ENCODE data around the gene IST1. TPM values are rescaled to one million over a fixed set of nuclear protein-coding genes. Genes with fewer than 3 reads are reported as not detected.
A peak's percentile ranks its signal among the peaks of the same experiment; 100 is the strongest.

IST1 gene
- total and polyA plus RNA-seq, 9 of the 15 experiments (the other 6 are each of a cell fraction or from before 2014, with no cell fraction given) = 135 to 334 (median 188) TPM

DNA sequence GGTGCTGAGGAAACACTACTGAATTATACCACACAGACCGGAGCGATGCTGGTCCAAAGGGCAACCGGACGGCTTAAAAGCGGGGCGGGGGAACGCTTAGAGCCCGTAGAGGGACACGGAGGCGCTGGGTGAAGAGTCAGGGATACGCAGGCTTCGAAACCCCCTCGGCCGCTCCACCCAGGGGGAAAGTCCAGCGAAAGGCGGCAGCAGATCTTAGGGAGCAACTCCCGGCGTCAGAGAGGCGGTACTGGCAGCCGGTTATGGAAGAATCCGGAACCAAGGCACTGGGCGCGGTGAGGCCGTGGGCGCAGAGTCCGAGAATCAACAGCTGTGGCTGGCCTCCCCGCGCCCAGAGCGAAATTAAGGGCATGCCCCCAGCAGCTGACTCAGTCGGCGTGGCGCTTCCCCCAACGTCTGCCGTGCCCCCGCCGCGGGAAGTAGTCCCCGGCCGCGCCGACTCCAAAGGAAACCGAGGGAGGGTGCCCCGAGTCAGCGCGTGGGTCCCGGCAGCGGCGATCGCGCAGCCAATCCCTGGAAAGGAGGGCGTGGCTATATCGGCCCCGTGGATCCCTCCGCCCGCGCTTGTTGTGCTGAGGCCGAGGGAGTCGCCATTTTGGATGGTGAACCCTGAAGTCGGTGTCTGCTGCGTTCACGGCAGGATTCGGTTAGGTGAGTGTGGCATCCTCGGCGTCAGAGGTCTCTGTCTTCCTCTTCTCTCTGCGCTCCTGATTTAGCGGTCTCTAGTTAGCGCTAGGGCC is at the start of gene IST1 (continued):
- TF ChIP-seq, protein P1, sequence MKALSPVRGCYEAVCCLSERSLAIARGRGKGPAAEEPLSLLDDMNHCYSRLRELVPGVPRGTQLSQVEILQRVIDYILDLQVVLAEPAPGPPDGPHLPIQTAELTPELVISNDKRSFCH (CRISPR knock-in tag; IDR thresholded peaks at IDR 0.05) = no peak
- TF ChIP-seq, protein P1 (tag; IDR thresholded peaks at IDR 0.05) = peak; percentile 78; the same call in 1 of the 2 replicates
- TF ChIP-seq LEF1 (IDR thresholded peaks at IDR 0.05) (peak; percentile 77), MTA1 (IDR thresholded peaks at IDR 0.05; ENCODE audit: borderline replicate concordance) (peak; percentile 78), ETV1 (tag; conservative IDR thresholded peaks at IDR 0.05; ENCODE audit: low read depth) (peak; percentile 61), KAT7 (CRISPR knock-in tag; IDR thresholded peaks at IDR 0.05; ENCODE audit: borderline replicate concordance) (peak; percentile 26; the same call in 1 of the 2 replicates), HNRNPLL (IDR thresholded peaks at IDR 0.05; ENCODE audit: low read depth, low read length, poor library complexity, severe bottlenecking) (peak; percentile 73), NR2C2 (CRISPR knock-in tag; IDR thresholded peaks at IDR 0.05) (0 out of 2 replicates have a peak, but pooled peaks have one; percentile 52), NR2C2 (tag; IDR thresholded peaks at IDR 0.05) (peak; percentile 90), HDAC1 (IDR thresholded peaks at IDR 0.05) (peak in 1 of 2 experiments; percentile 88; a peak in 2 of 4 replicates), CBX2 (IDR thresholded peaks at IDR 0.05; ENCODE audit: insufficient read depth, low read length, poor library complexity, severe bottlenecking) (no peak)
- TF ChIP-seq, protein P2, sequence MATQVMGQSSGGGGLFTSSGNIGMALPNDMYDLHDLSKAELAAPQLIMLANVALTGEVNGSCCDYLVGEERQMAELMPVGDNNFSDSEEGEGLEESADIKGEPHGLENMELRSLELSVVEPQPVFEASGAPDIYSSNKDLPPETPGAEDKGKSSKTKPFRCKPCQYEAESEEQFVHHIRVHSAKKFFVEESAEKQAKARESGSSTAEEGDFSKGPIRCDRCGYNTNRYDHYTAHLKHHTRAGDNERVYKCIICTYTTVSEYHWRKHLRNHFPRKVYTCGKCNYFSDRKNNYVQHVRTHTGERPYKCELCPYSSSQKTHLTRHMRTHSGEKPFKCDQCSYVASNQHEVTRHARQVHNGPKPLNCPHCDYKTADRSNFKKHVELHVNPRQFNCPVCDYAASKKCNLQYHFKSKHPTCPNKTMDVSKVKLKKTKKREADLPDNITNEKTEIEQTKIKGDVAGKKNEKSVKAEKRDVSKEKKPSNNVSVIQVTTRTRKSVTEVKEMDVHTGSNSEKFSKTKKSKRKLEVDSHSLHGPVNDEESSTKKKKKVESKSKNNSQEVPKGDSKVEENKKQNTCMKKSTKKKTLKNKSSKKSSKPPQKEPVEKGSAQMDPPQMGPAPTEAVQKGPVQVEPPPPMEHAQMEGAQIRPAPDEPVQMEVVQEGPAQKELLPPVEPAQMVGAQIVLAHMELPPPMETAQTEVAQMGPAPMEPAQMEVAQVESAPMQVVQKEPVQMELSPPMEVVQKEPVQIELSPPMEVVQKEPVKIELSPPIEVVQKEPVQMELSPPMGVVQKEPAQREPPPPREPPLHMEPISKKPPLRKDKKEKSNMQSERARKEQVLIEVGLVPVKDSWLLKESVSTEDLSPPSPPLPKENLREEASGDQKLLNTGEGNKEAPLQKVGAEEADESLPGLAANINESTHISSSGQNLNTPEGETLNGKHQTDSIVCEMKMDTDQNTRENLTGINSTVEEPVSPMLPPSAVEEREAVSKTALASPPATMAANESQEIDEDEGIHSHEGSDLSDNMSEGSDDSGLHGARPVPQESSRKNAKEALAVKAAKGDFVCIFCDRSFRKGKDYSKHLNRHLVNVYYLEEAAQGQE (IDR thresholded peaks at IDR 0.05; ENCODE audit: borderline replicate concordance) = peak; percentile 16; the same call in 1 of the 2 replicates
- TF ChIP-seq, protein P2 (CRISPR knock-in tag; IDR thresholded peaks at IDR 0.05; ENCODE audit: low read depth) = no peak
- TF ChIP-seq, protein P3, sequence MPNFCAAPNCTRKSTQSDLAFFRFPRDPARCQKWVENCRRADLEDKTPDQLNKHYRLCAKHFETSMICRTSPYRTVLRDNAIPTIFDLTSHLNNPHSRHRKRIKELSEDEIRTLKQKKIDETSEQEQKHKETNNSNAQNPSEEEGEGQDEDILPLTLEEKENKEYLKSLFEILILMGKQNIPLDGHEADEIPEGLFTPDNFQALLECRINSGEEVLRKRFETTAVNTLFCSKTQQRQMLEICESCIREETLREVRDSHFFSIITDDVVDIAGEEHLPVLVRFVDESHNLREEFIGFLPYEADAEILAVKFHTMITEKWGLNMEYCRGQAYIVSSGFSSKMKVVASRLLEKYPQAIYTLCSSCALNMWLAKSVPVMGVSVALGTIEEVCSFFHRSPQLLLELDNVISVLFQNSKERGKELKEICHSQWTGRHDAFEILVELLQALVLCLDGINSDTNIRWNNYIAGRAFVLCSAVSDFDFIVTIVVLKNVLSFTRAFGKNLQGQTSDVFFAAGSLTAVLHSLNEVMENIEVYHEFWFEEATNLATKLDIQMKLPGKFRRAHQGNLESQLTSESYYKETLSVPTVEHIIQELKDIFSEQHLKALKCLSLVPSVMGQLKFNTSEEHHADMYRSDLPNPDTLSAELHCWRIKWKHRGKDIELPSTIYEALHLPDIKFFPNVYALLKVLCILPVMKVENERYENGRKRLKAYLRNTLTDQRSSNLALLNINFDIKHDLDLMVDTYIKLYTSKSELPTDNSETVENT (CRISPR knock-in tag; IDR thresholded peaks at IDR 0.05) = no peak

All from K562 (cell line).